Head of caudate nucleus (tissue), 42 donors: ENCODE measurements around the gene CMIP.

ENCODE experiments used
- DNase-seq, 42 donors: peaks; one replicate each; pipeline versions ENCODE4 v3.0.0 to v3.0.0-alpha.2; 2020 to 2021; ENCODE audit warnings: mixed read lengths in 7 of 42
- intact Hi-C: fragments of 100-400 bp; cut with DNase I; formaldehyde crosslinking; loops from one replicate; pipeline ENCODE4 v1.15.0; 2022

Gene CMIP

GRCh38 chr16:81456523-81457325 lies 12.1 kb downstream of the CMIP start:
- DNase-seq, result no peak
- intact Hi-C loops, result no loop called here

- peak in 2 of 42 donors; percentile 36 to 67 for DNase-seq
- intact Hi-C loops, result no loop called here
These were observed 12.9 kb downstream of the CMIP start for GRCh38 chr16:81457326-81458133.

GRCh38 chr16:81458149-81458669 lies 13.6 kb downstream of the CMIP start:
- DNase-seq, result no peak
- intact Hi-C loops, result no loop called here

- DNase-seq, result no peak
- intact Hi-C loops, result no loop called here
These were observed 14.4 kb downstream of the CMIP start for GRCh38 chr16:81458827-81459598.

GRCh38 chr16:81460075-81460474 lies 15.5 kb downstream of the CMIP start:
- no peak for DNase-seq
- intact Hi-C loops, result no loop called here

GRCh38 chr16:81461243-81461642 lies 16.6 kb downstream of the CMIP start:
- DNase-seq, result no peak
- intact Hi-C loops, result no loop called here

- no peak for DNase-seq
- intact Hi-C loops, result no loop called here
These were observed 17.2 kb downstream of the CMIP start for GRCh38 chr16:81461766-81462165.

- intact Hi-C loops, result no loop called here
- DNase-seq, result no peak
These were observed 18.1 kb downstream of the CMIP start for GRCh38 chr16:81462683-81463082.

GRCh38 chr16:81463296-81463890 lies 18.8 kb downstream of the CMIP start:
- peak in 2 of 42 donors; percentile 41 to 42 for DNase-seq
- intact Hi-C loops, result no loop called here

- intact Hi-C loops, result no loop called here
- no peak for DNase-seq
These were observed 19.7 kb downstream of the CMIP start for GRCh38 chr16:81464279-81464678.

- intact Hi-C loops, result no loop called here
- no peak for DNase-seq
These were observed 20.9 kb downstream of the CMIP start for GRCh38 chr16:81465375-81465943.

GRCh38 chr16:81466356-81466980 lies 21.9 kb downstream of the CMIP start:
- intact Hi-C loops, result no loop called here
- peak in 1 of 42 donors; percentile 62 for DNase-seq

GRCh38 chr16:81467072-81467471 lies 22.5 kb downstream of the CMIP start:
- DNase-seq, result no peak

GRCh38 chr16:81467815-81468214 lies 23.2 kb downstream of the CMIP start:
- intact Hi-C loops, result no loop called here
- DNase-seq, result no peak

More at GRCh38 chr16:81467072-81467471, 22.5 kb downstream of the CMIP start:
- intact Hi-C loops, result no loop called here

GRCh38 chr16:81468269-81468902 lies 23.8 kb downstream of the CMIP start:
- DNase-seq, result no peak
- intact Hi-C loops, result no loop called here

- intact Hi-C loops, result no loop called here
- DNase-seq, result no peak
These were observed 24.6 kb downstream of the CMIP start for GRCh38 chr16:81469183-81469677.

- intact Hi-C loops, result no loop called here
- peak in 3 of 42 donors; percentile 49 to 52 (median 51) for DNase-seq
These were observed 25.3 kb downstream of the CMIP start for GRCh38 chr16:81469710-81470535.
